GM18868 (cell line): ENCODE results near the gene H2BK1.

Experiments
- ATAC-seq: cut with Tn5 transposase; IDR thresholded peaks from one replicate; pipeline ENCODE4 v1.9.1; 2021; ENCODE audit warnings: mild to moderate bottlenecking, moderate library complexity; ENCODE audit not compliant: unreplicated experiment

Gene H2BK1

GRCh38 chr7:151205730-151206129, 4.6 kb downstream of the H2BK1 start:
- ATAC-seq = no peak

- ATAC-seq = no peak
Observed at GRCh38 chr7:151204383-151205032, 5.8 kb downstream of the H2BK1 start.

- ATAC-seq = no peak
Observed at GRCh38 chr7:151202836-151203235, 7.5 kb downstream of the H2BK1 start.

GRCh38 chr7:151201751-151202150, 8.5 kb downstream of the H2BK1 start:
- no peak for ATAC-seq

- no peak for ATAC-seq
Observed at GRCh38 chr7:151201344-151201743, 8.9 kb downstream of the H2BK1 start.

GRCh38 chr7:151198945-151199848, 11.1 kb downstream of the H2BK1 start:
- ATAC-seq = no peak

GRCh38 chr7:151197932-151198331, 12.4 kb downstream of the H2BK1 start:
- no peak for ATAC-seq

GRCh38 chr7:151195616-151196450, 14.5 kb downstream of the H2BK1 start:
- ATAC-seq = no peak

GRCh38 chr7:151194188-151194587, 16.1 kb downstream of the H2BK1 start:
- ATAC-seq = no peak

GRCh38 chr7:151193203-151193978, 16.9 kb downstream of the H2BK1 start:
- ATAC-seq = no peak

- no peak for ATAC-seq
Observed at GRCh38 chr7:151192002-151192539, 18.2 kb downstream of the H2BK1 start.

- no peak for ATAC-seq
Observed at GRCh38 chr7:151191544-151191943, 18.7 kb downstream of the H2BK1 start.

GRCh38 chr7:151189038-151189437, 21.2 kb downstream of the H2BK1 start:
- no peak for ATAC-seq

- no peak for ATAC-seq
Observed at GRCh38 chr7:151188252-151188542, 22.1 kb downstream of the H2BK1 start.

GRCh38 chr7:151187409-151188251, 22.7 kb downstream of the H2BK1 start:
- no peak for ATAC-seq

- ATAC-seq = no peak
Observed at GRCh38 chr7:151186640-151187408, 23.5 kb downstream of the H2BK1 start, which contains the start of gene ASB10. Gene ASB10 (minus strand): TSS chr7:151187250. CDS start chr7:151187130, 120 bp downstream.

GRCh38 chr7:151185762-151186639, 24.3 kb downstream of the H2BK1 start:
- no peak for ATAC-seq

- ATAC-seq = no peak
Observed at GRCh38 chr7:151181011-151181431, 29.3 kb downstream of the H2BK1 start.
